HG03175 (cell line): ENCODE data around the gene NRXN3.

Source experiments
- ATAC-seq: cut with Tn5 transposase; IDR thresholded peaks from one replicate; pipeline ENCODE4 v1.9.1; 2021; ENCODE audit warnings: mild to moderate bottlenecking, moderate library complexity; ENCODE audit not compliant: unreplicated experiment

Gene NRXN3

GRCh38 chr14:79373451-79373850, 1203.3 kb downstream of the NRXN3 start:
- ATAC-seq, result no peak

GRCh38 chr14:79375356-79375755, 1205.2 kb downstream of the NRXN3 start:
- ATAC-seq, result no peak

GRCh38 chr14:79376557-79376956, 1206.4 kb downstream of the NRXN3 start:
- ATAC-seq, result no peak

- no peak for ATAC-seq
These were observed 1207.8 kb downstream of the NRXN3 start for GRCh38 chr14:79378020-79378419.

GRCh38 chr14:79379266-79379665, 1209.1 kb downstream of the NRXN3 start:
- no peak for ATAC-seq

GRCh38 chr14:79383031-79383430, 1212.9 kb downstream of the NRXN3 start:
- ATAC-seq, result no peak

GRCh38 chr14:79383475-79383874, 1213.3 kb downstream of the NRXN3 start:
- no peak for ATAC-seq

- no peak for ATAC-seq
These were observed 1224.9 kb downstream of the NRXN3 start for GRCh38 chr14:79395061-79395460.

GRCh38 chr14:79404874-79405511, 1234.8 kb downstream of the NRXN3 start:
- no peak for ATAC-seq

- ATAC-seq, result no peak
These were observed 1235.3 kb downstream of the NRXN3 start for GRCh38 chr14:79405512-79405910.

- ATAC-seq, result no peak
These were observed 1237.4 kb downstream of the NRXN3 start for GRCh38 chr14:79407572-79407971.

GRCh38 chr14:79408696-79409095, 1238.5 kb downstream of the NRXN3 start:
- no peak for ATAC-seq

GRCh38 chr14:79411403-79412174, 1241.4 kb downstream of the NRXN3 start:
- ATAC-seq, result no peak

- ATAC-seq, result no peak
These were observed 1242.6 kb downstream of the NRXN3 start for GRCh38 chr14:79412822-79413221.

GRCh38 chr14:79413734-79414428, 1243.7 kb downstream of the NRXN3 start:
- no peak for ATAC-seq

- ATAC-seq, result no peak
These were observed 1245.6 kb downstream of the NRXN3 start for GRCh38 chr14:79415726-79416125.

- no peak for ATAC-seq
These were observed 1247.8 kb downstream of the NRXN3 start for GRCh38 chr14:79417961-79418360.

GRCh38 chr14:79418649-79419415, 1248.7 kb downstream of the NRXN3 start:
- ATAC-seq, result no peak

GRCh38 chr14:79419571-79420327, 1249.6 kb downstream of the NRXN3 start:
- no peak for ATAC-seq

GRCh38 chr14:79420725-79421124, 1250.6 kb downstream of the NRXN3 start:
- no peak for ATAC-seq
